ENCODE data around the gene PPP1R11.

PPP1R11 gene

GRCh38 chr6:30061858-30062458 is 5.0 kb upstream of the PPP1R11 start:
- DNase-seq (ENCODE audit: low spot score), result peak; percentile 30

GRCh38 chr6:30062471-30063178 is 4.4 kb upstream of the PPP1R11 start:
- DNase-seq (ENCODE audit: low spot score), result no peak

GRCh38 chr6:30063315-30063714 is 3.7 kb upstream of the PPP1R11 start:
- no peak for DNase-seq (ENCODE audit: low spot score)

- no peak for DNase-seq (ENCODE audit: low spot score)
Observed at GRCh38 chr6:30066082-30066481, 916 bp upstream of the PPP1R11 start.

DNA sequence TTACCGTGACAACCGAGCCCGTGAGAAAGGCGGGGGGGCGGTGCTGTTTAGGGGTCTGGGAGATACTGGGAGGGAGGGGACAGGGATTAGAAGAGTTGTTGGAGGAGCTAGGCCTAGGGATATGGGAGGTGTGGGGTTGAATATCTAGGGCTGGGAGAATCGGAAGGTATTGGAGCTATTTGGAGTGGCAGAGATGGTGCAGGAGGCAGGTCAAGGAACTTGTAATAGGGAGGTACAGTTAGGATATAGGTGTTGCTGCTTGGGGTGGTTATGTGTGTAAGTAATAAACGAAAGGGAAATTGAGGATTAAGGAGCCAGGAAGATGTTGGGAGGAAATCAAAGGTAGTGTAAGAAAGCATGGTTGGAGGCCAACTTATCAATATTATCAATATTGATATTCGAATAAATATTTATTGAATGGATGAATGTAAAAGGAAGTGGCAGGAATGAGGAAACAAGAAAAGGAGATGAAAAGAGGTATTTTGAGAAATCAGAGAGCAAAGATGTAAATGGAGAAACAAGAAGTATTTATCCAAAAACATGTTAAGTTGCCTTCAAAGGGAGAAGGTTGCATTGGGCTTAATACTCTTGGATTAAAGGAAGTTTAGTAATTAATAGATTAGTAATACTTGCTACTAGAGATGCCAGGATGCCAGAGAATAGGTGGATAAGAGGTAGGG is 602 bp downstream of the PPP1R11 start:
- DNase-seq (ENCODE audit: low spot score), result peak; percentile 7

GRCh38 chr6:30071081-30071818 is 4.3 kb downstream of the PPP1R11 start:
- no peak for DNase-seq (ENCODE audit: low spot score)

DNA sequence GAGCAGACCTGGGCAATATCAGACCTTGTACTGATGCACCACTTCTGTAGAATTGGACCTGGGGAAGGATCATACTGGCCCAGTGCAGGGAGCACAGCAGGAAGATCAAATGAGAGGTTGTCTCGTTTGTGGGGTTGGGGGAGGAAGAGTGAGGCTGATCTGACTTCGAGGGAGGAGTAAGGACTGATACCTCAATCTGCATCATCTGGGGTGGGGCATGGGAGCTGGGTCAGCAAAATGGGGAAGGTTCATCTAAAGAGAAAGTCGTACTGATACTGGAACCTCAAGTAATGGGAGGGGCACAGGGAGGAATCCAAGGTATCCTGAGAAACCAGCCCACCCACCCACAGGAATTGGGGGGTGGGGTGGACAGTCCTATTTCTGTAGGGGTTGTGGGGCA is 4.9 kb downstream of the PPP1R11 start:
- DNase-seq (ENCODE audit: low spot score), result no peak

- DNase-seq (ENCODE audit: low spot score), result no peak
Observed at GRCh38 chr6:30073489-30074235, 6.7 kb downstream of the PPP1R11 start.

DNA sequence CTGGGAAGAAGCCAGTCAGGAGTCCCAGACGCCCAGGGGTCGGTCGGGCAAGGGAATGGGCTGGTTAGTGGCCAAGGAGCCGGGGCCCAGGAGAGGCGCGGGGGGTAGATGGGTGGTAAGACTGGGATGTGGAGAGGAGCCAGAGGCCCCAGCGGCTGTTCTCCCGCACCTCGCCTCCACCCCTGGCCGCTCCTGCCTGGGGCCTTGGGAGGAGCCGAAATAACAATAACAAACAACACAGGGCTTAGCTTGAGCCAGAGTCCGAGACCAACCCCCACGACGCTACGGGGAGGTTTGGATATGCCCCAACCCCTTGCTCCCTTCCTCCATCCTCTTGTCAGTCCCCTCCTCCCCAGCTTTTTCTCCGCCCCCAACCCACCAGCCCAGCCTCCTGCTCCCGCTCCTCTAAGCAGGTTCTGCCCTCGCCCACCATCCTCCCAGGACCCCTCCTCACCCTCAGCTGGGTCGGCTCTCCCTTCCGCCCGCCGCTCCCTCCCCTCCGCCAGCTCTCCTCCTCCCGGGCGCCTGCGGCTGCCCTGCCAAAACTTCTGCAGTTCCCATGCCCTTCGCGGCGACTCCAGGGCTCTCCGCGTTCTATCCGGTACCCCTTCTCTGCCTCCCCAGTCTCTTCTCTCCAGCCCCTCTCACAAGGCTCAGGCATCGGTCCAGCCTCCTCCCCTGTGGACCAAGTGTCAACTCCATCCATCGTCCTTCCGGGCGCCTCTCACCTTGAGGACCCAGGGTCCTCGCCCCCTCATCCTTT is 7.5 kb downstream of the PPP1R11 start:
- DNase-seq (ENCODE audit: low spot score), result no peak

GRCh38 chr6:30075094-30075789 is 8.2 kb downstream of the PPP1R11 start, which contains the start of gene RNF39:
TSS of gene RNF39 (minus strand) at chr6:30075769. CDS start at chr6:30075585, 184 bp downstream.
- DNase-seq (ENCODE audit: low spot score), result no peak

GRCh38 chr6:30075790-30076732 is 9.1 kb downstream of the PPP1R11 start:
- no peak for DNase-seq (ENCODE audit: low spot score)

- DNase-seq (ENCODE audit: low spot score), result no peak
Observed at GRCh38 chr6:30077218-30077617, 10.2 kb downstream of the PPP1R11 start.

DNA sequence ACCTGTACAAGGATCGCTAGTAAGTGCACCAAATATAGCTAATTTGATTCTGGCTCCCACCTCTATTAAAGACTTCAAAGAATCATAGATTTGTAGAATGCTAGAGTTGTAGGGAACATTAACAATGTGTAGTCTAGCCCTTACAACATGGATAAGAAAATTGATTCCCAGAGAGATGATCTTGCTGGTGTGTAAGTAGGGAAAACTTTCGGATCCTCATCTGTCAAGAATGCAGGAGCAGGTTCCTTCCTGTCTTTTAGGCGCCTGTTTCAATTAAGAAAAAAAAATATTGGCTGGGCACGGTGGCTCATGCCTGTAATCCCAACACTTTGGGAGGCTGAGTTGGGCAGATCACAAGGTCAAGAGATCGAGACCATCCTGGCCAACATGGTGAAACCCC is 20.9 kb downstream of the PPP1R11 start:
- no peak for DNase-seq (ENCODE audit: low spot score)

GRCh38 chr6:30091577-30092381 is 24.8 kb downstream of the PPP1R11 start:
- DNase-seq (ENCODE audit: low spot score), result no peak

- no peak for DNase-seq (ENCODE audit: low spot score)
Observed at GRCh38 chr6:30092852-30093543, 26.0 kb downstream of the PPP1R11 start.

- no peak for DNase-seq (ENCODE audit: low spot score)
Observed at GRCh38 chr6:30093951-30094661, 27.1 kb downstream of the PPP1R11 start.

- no peak for DNase-seq (ENCODE audit: low spot score)
Observed at GRCh38 chr6:30096829-30097228, 29.8 kb downstream of the PPP1R11 start.
